GM19397 (cell line): ENCODE data around the gene GTSF1L.

Experiments used
- ATAC-seq: cut with Tn5 transposase; IDR thresholded peaks from one replicate; pipeline ENCODE4 v1.9.1; 2021; ENCODE audit warnings: mild to moderate bottlenecking, moderate library complexity; ENCODE audit not compliant: unreplicated experiment

Gene GTSF1L

DNA sequence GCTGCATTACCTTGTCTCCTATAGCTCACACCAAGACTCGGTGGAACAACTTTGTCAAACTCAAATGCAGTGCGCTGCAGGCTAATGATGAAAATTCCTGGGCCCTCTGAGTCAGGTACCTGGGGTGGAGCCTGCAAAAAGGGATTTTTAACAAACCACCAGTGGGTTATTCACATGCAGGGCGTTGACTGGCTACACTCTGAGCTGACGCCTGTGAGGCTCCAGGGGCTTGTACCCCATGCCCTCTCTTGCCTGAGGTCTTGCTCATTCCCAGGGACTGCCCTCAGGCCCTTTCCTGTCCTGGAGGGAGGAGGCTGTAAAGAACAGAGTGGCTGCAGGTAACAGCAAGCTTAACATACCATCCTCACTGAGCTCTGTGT is 9.2 kb downstream of the GTSF1L start:
- ATAC-seq = no peak

DNA sequence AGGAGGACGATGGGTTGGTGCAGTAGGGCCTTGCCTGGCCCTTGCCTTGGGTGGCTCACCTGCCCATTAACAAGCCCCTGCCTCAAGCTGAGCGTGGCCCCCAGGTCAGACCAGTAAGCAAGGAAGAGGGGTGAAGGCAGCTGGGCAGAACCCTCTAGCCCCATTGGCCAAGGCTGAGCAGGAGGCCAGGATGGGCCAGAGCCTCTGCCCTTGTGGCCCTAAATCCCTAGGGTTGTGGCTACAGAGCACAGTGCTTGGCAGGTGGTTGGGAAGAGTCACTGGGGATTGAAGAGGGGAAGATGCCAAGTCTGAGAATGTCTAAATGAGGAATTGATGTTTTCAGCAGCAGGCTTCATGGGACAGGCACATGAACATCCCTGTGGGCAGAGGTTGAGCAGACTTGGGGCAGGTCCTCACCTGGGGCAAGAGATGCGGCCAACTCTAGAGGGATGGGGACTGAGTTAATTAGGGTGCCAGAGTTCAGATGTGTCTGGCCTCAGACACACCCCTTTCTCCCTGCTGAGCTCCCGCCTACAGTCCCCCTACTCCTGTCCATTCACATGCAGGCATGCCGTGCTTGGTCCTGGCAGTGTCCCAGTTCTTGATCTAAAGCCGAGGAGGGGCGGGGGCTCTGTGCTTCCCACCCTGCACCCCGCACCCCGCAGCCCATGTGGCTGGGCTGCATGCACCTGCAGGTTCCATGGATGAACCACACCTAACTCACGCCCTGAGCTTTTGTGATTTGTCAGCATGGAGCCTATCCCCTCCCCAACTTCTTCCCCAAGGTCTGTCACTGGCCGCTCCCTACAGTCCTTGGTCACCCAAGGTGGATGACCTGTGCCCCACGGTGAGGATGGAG is 9.8 kb downstream of the GTSF1L start:
- no peak for ATAC-seq

DNA sequence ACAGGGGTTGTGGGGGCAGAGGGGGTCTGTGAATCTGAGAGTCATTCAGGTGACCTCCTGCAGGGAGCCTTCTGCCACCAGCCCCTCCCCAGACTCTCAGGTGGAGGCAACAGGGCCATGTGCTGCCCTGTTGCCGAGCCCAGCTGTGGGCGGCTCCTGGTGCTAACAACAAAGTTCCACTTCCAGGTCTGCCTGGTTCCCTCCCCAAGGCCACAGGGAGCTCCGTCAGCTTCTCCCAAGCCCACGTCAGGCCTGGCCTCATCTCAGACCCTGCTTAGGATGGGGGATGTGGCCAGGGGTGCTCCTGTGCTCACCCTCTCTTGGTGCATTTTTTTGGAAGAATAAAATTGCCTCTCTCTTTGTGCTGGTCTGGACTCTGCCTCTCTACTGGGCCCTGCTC is 10.7 kb downstream of the GTSF1L start:
- ATAC-seq = no peak

DNA sequence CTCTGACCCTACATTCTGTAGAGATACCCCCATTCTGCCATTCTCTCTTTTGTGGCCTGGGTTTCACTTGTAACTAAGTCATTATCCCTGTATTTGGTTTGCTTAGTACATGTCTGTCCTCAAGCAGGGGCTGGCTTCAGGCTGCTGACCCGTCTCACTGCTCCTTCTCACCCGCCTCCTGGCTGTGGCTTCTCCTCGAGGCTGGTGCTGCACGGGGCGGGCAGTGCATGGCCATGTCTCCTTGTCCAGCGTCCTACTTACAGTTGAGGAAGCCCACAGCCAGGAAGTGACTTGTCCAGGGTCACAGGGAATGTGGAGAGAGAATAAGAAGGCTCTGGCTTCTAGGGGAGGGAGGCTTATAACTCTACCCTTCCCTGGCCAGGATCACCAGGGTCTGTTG is 11.3 kb downstream of the GTSF1L start:
- ATAC-seq = no peak

DNA sequence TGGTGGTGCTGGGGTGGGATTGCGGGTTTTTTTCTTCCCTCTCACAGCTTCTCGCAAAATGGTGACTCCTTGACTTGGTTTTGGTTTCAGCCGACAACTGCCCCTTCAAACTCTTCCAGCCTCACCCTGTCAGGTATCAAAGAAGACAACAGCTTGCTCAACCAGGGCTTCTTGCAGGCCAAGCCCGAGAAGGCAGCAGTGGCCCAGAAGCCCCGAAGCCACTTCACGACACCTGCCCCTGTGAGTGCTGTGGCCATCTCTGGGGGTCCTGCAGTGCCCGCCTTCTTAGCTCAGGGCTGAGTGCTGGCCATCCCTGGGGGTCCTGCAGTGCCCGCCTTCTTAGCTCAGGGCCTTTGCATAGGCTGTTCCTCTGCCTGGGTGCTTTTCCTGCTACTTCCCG is 11.8 kb downstream of the GTSF1L start:
- ATAC-seq = no peak

DNA sequence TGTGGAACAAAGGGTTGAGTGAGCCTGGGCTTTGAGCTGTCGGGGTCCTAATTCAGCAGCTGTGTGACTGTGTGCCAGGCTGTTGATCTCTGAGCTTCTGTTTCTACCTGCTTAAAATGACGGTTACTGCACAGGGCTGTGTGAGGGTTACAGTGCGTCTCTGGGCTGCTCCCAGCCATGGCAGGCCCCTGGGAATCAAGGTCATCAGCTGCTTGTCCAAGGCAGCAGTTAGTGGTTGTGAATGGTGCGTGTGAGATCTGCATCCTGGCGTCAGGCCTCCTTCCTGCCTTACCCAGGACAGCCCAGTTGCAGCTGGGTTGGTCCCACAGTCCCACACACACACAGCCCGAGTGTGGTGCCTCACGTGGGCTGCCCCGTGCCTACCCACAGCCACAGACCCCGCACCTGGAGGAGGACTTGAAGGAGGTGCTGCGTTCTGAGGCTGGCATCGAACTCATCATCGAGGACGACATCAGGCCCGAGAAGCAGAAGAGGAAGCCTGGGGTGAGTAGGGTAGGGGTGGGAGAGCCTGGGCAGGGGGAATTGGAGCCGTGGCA is 15.6 kb downstream of the GTSF1L start:
- no peak for ATAC-seq

DNA sequence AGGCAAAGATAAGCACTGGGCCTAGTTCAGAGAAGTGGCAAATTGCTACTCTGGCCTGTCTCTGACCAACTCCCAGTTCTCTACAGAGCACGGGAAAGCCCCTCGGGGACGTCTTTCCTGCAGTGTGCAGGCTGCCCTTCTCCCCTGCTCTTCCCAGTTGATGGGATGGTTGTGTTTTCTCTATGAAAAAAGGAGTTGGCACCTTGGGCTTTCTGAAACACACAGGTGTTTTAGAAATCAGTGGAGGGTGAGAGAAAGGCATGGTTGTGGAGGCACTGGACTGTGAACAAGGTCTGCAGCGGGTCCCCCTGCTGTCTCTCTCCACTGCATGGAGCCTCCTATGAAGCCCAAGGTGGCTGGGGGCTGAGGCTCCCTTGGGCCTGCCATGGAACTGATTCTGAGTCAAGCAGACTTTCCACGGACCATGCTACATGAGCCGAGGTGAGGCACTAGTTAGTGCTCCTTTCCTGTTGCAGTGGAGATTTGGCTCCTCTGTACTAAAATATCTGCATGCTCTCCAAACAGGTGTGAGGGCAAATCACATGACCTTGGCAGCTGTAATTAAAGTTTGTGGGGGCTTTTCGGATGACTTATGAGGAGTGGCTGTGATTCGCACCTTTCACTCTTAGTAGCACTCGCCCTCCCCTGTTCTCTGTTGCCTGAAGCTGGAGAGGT is 16.3 kb downstream of the GTSF1L start:
- ATAC-seq = peak; percentile 65

DNA sequence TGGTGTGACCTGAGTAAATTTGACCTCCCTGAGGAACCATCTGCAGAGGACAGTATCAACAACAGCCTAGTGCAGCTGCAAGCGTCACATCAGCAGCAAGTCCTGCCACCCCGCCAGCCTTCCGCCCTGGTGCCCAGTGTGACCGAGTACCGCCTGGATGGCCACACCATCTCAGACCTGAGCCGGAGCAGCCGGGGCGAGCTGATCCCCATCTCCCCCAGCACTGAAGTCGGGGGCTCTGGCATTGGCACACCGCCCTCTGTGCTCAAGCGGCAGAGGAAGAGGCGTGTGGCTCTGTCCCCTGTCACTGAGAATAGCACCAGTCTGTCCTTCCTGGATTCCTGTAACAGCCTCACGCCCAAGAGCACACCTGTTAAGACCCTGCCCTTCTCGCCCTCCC is 24.3 kb downstream of the GTSF1L start:
- ATAC-seq = no peak

DNA sequence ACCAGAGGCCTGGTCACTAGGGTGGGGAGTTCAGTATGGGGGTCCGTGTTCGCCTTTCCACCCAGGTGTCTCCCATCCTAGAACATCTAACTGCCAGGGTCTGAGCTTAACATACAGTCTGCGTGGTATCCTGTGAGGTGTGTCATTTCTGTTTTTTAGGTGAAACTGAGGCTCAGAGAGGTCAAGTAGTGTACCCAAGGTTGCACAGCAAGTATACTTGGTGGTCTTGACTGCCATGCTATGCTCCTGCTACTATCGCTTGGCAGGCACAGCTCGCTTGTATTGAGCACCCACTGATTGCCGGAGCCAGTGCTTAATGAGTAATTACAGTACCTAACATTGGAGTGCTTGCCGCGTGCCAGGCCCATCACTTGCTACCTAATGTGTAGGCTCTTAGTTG is 26.2 kb downstream of the GTSF1L start:
- no peak for ATAC-seq

DNA sequence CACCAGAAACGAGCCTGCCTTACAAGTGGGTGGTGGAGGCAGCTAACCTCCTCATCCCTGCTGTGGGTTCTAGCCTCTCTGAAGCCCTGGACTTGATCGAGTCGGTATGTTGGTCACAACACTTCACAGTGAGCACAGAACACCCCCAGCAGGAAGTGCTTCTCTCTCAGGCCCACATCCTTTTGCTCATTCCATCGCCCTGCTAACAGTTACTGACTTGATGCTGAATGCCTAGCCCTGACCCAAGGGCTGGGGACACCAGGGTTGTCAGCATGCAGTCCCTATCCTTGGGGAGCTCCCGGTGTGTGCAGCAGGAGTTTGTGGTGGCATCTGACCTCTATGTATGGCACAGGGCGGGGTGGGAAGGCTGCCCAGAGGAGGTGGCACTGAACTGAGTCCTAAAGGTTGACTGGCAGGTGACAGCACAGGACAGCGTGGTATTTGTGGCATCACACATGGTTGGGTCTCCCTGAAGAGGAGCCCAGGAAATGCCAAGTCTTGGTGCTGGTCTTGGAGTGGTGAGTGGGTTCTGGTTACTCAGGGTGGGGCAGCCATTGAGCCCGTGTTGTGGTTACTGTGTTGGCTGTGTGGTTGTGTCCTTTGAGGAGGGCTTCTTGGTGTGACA is 26.7 kb downstream of the GTSF1L start:
- ATAC-seq = no peak

DNA sequence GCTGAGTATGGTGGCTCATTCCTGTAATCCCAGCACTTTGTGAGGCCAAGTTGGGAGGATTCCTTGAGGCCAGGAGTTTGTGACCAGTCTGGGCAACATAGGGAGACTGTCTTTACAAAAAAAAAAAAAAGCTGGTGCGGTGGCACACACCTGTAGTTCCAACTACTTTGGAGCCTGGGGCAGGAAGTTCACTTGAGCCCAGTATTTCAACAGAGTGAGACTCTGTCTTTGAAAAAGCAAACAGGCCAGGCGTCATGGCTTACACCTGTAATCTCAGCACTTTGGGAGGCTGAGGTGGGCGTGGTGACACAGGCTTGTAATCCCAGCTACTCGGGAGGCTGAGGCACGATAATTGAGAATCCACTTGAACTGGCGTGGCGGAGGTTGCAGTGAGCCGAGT is 31.2 kb downstream of the GTSF1L start:
- no peak for ATAC-seq

DNA sequence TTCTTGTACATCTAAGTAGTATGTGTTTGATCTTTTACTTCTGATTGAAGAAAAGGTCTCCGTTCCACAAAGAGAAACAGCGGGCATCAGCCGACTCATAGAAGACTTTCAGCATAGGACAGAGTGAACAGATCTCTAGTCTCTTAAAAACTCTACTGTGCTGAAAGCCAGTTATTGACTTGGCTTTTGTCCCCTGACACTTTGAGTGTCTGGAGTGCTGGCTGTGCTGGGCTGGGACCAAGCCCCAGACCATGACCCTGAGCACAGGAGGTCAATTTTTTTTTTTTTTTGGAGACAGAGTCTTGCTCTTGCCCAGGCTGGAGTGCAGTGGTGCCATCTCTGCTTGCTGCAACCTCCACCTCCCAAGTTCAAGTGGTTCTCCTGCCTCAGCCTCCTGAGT is 32.0 kb downstream of the GTSF1L start:
- ATAC-seq = no peak

DNA sequence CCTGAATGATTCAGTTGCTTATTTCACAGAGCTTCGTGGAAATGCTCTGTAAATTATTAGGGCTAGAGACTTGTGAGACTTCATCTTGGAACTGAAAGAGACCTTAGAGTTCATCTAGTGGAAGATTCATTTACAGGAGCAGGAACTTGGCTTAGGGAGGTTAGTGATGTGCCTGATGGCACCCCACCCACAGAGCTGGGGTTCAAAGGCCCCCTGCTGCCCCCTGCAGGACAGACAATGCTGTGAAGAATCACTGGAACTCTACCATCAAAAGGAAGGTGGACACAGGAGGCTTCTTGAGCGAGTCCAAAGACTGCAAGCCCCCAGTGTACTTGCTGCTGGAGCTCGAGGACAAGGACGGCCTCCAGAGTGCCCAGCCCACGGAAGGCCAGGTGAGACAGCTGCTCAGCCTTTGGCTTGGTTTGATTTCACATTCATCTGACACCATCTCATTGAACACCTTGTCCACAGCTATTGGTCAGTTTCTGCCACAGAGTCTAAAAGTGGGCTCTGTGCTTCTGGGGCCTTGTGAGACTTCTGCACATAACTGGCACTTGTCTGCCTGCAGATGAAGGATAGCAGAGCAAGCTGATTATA is 34.8 kb downstream of the GTSF1L start:
- ATAC-seq = no peak

DNA sequence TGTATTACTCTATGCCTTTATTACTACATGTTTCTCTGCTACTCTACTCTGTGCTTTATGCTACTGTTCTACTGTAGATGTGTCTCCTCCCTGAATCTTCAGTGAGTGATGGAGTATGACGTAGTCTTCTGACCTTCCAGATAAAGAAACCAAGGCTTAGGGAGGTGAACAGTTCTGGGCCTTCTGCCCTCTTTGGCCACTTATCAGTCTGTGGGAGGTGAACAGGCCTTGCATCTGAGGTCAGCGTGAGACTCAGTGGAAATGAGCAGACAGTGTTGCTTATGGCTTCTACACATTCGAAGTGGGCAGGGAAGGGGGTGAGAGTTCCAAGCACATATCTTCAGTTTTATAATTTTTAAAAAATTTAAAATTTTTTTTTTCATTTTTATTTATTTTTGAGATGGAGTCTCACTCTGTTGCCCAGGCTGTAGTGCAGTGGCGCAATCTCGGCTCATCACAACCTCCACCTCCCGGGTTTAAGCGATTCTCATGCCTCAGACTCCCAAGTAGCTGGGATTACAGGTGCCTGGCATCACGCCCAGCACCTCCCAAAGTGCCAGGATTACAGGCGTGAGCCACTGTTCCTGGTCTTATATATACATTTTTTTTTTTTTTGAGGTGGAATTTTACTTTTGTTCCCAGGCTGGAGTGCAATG is 35.7 kb downstream of the GTSF1L start:
- no peak for ATAC-seq

DNA sequence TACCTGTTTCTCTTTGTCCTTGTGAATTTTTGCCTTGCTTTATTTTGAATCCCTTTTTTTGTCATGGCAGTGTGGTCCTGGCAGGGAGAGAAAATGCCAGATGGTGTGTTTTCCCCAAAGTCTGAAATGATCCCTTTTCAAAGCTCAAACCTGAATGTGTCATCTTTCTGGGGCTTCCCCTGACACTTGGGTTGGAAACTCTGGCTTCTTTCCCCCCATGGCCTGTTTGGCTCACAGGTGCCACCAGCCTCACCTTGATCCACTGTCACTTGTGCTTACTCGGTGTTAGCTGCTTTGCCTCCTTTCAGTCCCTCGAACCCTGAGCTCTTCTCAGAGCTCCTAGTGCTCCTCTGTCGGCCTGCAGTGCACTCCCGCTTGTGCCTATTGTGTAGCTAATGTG is 37.6 kb downstream of the GTSF1L start:
- no peak for ATAC-seq

DNA sequence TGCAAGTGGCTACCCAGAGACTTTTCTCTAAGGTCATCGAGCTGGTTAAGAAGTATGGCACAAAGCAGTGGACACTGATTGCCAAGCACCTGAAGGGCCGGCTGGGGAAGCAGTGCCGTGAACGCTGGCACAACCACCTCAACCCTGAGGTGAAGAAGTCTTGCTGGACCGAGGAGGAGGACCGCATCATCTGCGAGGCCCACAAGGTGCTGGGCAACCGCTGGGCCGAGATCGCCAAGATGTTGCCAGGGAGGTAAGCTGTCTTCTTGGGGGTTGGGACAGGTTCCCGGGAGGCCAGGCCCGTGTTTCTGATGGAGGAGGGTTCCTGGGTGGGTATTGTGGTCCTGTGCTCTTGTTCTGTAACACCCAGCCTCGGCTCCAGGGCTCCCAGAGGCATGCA is 40.0 kb downstream of the GTSF1L start:
- ATAC-seq = no peak

DNA sequence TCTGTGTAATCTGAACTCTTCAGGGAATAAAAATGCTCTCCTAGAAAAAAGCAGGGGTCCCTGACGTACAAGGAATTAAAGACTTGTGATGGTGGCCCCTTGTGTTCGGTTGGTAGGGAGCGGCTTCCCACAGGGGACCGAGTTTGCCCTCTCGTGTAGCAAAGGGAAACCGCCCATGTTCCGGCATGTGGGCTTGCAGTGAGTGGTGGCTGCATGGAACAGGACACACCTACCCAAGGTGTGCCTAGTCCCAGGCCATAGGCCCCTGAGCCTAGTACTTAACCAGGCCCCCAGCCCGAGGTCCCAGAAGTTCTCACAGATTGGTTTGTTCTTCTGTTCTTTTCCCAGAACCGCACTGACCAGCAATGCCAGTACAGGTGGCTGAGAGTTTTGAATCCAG is 44.4 kb downstream of the GTSF1L start:
- ATAC-seq = peak; percentile 40

DNA sequence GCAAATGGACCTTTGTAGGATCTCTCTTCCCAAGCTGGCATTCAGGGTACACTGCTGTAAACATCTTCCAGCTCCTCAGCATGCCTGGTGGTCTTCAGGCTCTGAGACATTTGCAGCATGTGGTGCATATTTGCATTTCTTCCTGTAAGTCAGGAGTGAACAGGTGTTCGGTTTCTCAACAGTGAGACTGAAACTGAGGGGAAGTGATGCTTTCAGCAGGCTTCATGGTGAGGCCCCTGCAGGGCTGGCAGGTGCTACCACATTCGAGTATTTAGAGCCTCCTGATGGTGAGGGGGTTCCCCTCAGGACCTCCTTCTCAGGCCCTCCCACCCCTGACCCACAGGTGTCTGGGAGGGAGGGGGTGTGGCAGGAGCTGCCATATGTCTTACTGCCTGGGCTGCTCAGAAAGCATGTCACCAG is 44.8 kb downstream of the GTSF1L start:
- ATAC-seq = peak; percentile 90

DNA sequence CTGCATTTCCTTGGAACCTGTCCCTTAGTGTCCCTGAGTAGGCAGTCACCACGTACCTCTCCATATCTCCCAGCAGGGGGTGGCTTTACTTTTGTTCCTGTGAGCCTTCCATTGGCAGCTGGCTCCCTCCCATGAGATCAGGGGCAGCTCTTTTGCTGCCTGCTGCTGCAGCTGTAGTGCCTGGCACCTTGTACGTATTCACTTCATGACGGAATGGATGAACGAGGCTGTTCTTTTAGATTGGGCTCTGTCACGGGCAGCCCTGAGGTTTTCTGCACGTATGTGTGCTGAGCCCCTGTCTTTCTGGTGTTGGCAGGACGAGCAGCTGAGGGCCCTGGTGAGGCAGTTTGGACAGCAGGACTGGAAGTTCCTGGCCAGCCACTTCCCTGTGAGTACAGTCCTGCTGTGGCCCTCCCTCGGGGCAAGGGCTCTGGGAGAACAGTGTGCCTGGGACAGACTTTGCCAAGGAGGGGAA is 45.3 kb downstream of the GTSF1L start:
- ATAC-seq = peak; percentile 22

DNA sequence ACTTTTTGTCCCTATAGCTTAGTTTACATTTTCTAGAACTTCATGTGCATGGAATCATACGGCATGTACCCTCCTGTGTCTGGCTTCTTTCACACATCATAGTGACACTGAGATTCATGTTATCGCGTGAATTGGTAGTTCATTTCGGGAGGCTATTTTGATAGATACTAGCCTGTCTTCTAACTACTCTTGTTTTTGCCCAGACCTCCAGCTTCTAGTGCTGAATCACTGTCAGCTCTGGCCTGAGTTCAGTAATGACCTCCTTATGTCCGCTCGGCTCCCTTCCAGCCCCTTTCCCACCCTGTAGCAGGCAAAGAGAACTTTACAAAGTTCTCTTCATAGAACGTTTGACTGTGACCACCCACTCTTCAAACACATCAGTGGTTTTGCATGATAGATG is 45.8 kb downstream of the GTSF1L start:
- peak; percentile 4 for ATAC-seq

DNA sequence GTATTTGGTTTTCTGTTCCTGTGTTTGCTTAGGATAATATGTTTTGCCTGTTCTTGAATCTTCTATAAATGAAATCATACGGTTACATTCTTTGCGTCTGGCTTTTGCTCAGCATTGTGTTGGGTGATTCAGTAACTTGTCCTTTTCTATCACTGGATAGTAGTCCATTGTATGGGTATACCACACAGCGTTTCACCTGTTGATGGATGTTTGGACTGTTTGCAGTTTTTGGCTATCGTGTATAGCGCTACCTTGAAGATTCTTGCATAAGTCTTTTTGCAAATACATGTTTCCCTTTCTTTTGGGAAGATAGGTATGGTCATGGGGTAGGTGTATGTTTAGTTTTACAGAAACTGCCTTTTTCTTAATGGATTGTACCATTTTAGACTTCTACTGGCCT is 50.4 kb downstream of the GTSF1L start:
- ATAC-seq = no peak
